RWPE2 (cell line): ENCODE results near the gene NCAM2.

Experiments
- ATAC-seq: fragments of 200-7000 bp; cut with Tn5 transposase; 3 replicates; pipeline ENCODE4 v1.9.1; 2021; ENCODE audit warnings: low read depth
- DNase-seq: peaks from one replicate; pipeline ENCODE4 v3.0.0-alpha.2; 2020; ENCODE audit warnings: low spot score
- H3K27ac ChIP-seq: fragments of 450-650 bp; 2 replicates; pipeline ENCODE4 v1.5.1; 2017; ENCODE audit warnings: mild to moderate bottlenecking; ENCODE audit not compliant: poor library complexity, severe bottlenecking
- H3K27me3 ChIP-seq: fragments of 250-450 bp; sonication (Bioruptor Pico); 2 replicates; pipeline ENCODE4 v1.5.1; 2021; ENCODE audit warnings: mild to moderate bottlenecking, moderate library complexity; ENCODE audit not compliant: insufficient read depth, poor library complexity, severe bottlenecking
- H3K36me3 ChIP-seq: fragments of 250-450 bp; sonication (Bioruptor Pico); 2 replicates; pipeline ENCODE4 v1.5.1; 2020; ENCODE audit warnings: low read depth, mild to moderate bottlenecking, moderate library complexity
- H3K4me1 ChIP-seq: fragments of 250-450 bp; sonication (Bioruptor Pico); 2 replicates; pipeline ENCODE4 v1.5.1; 2021; ENCODE audit warnings: mild to moderate bottlenecking, moderate library complexity; ENCODE audit not compliant: insufficient read depth, poor library complexity, severe bottlenecking
- H3K4me3 ChIP-seq: fragments of 250-450 bp; sonication (Bioruptor Pico); 2 replicates; pipeline ENCODE4 v1.5.1; 2021; ENCODE audit warnings: mild to moderate bottlenecking, moderate library complexity; ENCODE audit not compliant: severe bottlenecking
- H3K9me3 ChIP-seq: fragments of 250-450 bp; sonication (Bioruptor Pico); 2 replicates; pipeline ENCODE4 v1.5.1; 2021; ENCODE audit warnings: mild to moderate bottlenecking, moderate library complexity; ENCODE audit not compliant: severe bottlenecking
- TF ChIP-seq, protein P1 (sequence below): fragments of 450-650 bp; IDR thresholded peaks from one replicate; pipeline ENCODE4 v1.5.1; 2017; ENCODE audit warnings: mild to moderate bottlenecking, moderate library complexity; ENCODE audit not compliant: poor library complexity, severe bottlenecking

The NCAM2 gene

DNA sequence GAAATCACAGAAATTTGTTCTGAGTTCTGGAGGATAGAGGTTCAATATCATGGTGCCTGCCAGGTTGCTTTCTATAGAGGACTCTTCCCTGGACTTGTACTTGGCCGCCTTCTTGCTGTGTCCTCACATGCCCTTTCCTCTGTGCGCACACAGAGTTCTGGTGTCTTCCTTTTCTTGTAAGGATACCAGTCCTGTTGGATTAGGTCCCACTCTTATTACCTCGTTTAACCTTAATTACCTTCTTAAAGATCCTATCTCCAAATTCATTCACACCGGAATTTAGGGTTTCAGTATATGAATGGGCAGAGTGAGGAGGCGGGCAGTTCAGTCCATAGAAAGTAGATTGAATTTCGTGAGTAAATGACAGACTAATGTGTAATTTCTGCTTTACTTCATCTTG is 413.9 kb downstream of the NCAM2 start:
- TF ChIP-seq, protein P1, sequence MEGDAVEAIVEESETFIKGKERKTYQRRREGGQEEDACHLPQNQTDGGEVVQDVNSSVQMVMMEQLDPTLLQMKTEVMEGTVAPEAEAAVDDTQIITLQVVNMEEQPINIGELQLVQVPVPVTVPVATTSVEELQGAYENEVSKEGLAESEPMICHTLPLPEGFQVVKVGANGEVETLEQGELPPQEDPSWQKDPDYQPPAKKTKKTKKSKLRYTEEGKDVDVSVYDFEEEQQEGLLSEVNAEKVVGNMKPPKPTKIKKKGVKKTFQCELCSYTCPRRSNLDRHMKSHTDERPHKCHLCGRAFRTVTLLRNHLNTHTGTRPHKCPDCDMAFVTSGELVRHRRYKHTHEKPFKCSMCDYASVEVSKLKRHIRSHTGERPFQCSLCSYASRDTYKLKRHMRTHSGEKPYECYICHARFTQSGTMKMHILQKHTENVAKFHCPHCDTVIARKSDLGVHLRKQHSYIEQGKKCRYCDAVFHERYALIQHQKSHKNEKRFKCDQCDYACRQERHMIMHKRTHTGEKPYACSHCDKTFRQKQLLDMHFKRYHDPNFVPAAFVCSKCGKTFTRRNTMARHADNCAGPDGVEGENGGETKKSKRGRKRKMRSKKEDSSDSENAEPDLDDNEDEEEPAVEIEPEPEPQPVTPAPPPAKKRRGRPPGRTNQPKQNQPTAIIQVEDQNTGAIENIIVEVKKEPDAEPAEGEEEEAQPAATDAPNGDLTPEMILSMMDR, result no peak
- Histone ChIP-seq H3K4me1 (no peaks in the 10 kb centered on the region), H3K27me3 (no peaks in the 10 kb centered on the region), H3K4me3 (no peak overlapping the region), H3K27ac (no peak overlapping the region), H3K36me3 (no peaks in the 10 kb centered on the region), H3K9me3 (no peaks in the 10 kb centered on the region)
- ATAC-seq (no peak), DNase-seq (no peak)

DNA sequence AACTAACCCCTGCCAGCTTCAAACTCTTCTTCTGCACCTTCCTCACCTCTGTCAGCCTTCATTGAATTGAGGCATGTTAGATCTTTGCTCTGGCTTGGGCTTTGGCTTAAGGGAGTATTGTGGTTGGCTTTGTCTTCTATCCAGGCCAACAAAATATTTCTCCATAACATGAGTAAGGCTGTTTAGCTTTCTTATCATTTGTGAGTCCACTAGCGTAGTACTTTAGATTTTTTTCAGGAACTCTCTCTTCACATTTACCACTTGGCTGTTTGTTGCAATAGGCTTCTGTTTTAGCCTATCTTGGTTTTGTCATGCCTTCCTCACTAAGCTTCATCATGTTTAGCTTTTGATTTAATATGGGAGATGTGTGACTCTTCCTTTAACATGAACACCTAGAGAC is 417.5 kb downstream of the NCAM2 start:
- TF ChIP-seq, protein P1, result no peak
- no peak overlapping the region for H3K4me3 ChIP-seq
- H3K4me1 ChIP-seq, result no peaks in the 10 kb centered on the region
- no peak overlapping the region for H3K27ac ChIP-seq
- no peak for ATAC-seq
- no peaks in the 10 kb centered on the region for H3K9me3 ChIP-seq
- no peaks in the 10 kb centered on the region for H3K27me3 ChIP-seq
- no peak for DNase-seq
- no peaks in the 10 kb centered on the region for H3K36me3 ChIP-seq

DNA sequence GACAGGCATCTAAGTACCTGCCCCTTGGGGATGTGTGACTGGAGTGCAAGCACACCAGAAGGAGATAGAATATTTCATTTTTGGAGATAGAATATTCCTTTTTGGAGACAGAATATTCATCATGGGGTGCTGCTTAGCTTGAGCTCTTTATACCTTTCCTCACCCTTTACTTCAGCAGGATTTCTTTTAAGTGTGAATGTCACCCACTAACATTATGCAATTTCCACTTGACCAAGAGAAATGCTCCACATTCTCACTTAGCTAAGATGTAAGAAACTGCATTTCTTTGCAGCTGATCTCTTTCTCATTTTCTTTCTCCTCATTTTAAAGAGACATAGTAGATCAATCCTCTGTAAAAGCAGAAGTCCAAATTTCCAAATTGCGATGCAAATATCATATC is 436.7 kb downstream of the NCAM2 start:
- TF ChIP-seq, protein P1, result no peak
- Histone ChIP-seq H3K36me3 (no peaks in the 10 kb centered on the region), H3K4me3 (no peak overlapping the region), H3K27me3 (peaks cover 6% of the 10 kb centered on the region), H3K4me1 (no peaks in the 10 kb centered on the region), H3K27ac (no peak overlapping the region), H3K9me3 (no peaks in the 10 kb centered on the region)
- ATAC-seq (no peak), DNase-seq (no peak)

DNA sequence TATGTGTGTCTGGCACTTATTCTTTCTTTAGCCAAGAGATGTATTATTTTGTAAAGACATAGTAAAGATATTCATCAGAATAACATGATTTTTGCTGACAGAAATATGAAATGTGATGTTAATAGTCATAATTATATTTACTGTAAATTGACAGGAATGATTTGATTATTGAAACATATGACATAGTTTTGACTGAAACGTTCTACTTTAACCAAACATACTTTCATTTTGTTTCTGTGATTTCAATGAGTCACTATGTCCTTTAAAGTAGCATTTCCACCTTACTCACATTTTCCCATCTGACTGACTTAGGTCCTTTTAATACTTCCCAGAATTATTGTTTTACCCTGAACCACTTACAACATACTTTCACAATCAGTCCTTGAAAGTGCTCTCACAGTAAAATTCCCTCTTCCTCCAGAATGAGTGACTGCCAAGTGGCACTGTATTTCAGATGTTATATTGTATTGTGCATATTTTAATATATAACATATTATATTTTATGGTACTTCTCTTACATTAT is 437.9 kb downstream of the NCAM2 start:
- H3K9me3 ChIP-seq, result no peaks in the 10 kb centered on the region
- H3K27ac ChIP-seq, result no peak overlapping the region
- no peaks in the 10 kb centered on the region for H3K4me1 ChIP-seq
- ATAC-seq, result no peak
- H3K27me3 ChIP-seq, result peaks cover 6% of the 10 kb centered on the region
- no peak for DNase-seq
- no peak overlapping the region for H3K4me3 ChIP-seq
- no peaks in the 10 kb centered on the region for H3K36me3 ChIP-seq
- TF ChIP-seq, protein P1, result no peak

DNA sequence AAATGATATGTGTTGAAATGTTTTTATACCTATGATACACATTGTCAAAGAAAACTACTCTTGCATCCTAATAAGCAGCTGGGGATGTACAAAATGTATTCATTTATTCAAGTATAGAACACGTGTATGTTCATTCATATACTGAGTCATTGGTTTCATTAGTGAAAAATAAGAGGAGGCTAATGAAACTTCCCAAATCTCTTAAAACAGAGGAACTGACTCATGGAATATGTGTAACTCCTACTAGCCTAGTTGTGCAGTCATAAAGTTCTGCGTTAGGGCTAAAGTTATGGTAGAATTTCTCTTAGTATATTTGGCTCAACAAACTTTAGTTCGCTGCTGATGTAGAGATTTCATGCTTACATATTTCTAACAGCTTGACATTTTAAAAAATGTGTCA is 441.6 kb downstream of the NCAM2 start:
- no peak overlapping the region for H3K4me3 ChIP-seq
- no peaks in the 10 kb centered on the region for H3K4me1 ChIP-seq
- H3K27me3 ChIP-seq, result peaks cover 6% of the 10 kb centered on the region
- H3K36me3 ChIP-seq, result no peaks in the 10 kb centered on the region
- no peak for ATAC-seq
- H3K27ac ChIP-seq, result no peak overlapping the region
- no peak for DNase-seq
- TF ChIP-seq, protein P1, result no peak
- H3K9me3 ChIP-seq, result no peaks in the 10 kb centered on the region
